ENCODE data around the gene RALGPS1.

The RALGPS1 gene

GRCh38 chr9:127221695-127222094 is 307.1 kb downstream of the RALGPS1 start:
- TF ChIP-seq, protein P1, sequence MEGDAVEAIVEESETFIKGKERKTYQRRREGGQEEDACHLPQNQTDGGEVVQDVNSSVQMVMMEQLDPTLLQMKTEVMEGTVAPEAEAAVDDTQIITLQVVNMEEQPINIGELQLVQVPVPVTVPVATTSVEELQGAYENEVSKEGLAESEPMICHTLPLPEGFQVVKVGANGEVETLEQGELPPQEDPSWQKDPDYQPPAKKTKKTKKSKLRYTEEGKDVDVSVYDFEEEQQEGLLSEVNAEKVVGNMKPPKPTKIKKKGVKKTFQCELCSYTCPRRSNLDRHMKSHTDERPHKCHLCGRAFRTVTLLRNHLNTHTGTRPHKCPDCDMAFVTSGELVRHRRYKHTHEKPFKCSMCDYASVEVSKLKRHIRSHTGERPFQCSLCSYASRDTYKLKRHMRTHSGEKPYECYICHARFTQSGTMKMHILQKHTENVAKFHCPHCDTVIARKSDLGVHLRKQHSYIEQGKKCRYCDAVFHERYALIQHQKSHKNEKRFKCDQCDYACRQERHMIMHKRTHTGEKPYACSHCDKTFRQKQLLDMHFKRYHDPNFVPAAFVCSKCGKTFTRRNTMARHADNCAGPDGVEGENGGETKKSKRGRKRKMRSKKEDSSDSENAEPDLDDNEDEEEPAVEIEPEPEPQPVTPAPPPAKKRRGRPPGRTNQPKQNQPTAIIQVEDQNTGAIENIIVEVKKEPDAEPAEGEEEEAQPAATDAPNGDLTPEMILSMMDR (conservative IDR thresholded peaks at IDR 0.05): no peak

GRCh38 chr9:127222388-127223095 is 308.0 kb downstream of the RALGPS1 start:
- TF ChIP-seq, protein P1 (conservative IDR thresholded peaks at IDR 0.05): no peak
- no peak overlapping the region for H3K27ac ChIP-seq

More at GRCh38 chr9:127221695-127222094, 307.1 kb downstream of the RALGPS1 start:
- no peak overlapping the region for H3K27ac ChIP-seq

DNA sequence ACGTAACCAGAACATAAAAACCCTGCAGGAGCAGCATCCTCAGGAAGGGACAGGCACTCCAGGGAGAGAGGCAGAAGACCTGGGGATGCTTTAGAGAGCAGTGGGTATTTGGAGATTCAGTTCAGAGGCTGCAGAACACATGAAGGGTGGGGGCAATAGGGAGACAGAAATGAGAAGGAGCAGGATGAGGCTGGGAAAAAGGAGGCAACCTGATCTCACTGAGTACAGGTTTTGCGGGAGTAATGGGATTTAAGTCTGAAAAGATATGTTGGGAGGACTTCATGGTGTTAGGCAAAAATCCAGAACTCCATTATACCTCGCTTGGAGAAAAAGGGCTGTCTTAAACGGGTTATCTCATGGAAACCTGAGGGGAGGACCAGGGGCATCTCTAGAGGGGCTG is 308.7 kb downstream of the RALGPS1 start:
- H3K27ac ChIP-seq: no peak overlapping the region
- TF ChIP-seq, protein P1 (conservative IDR thresholded peaks at IDR 0.05): no peak

- H3K27ac ChIP-seq: peak overlapping the region; percentile 75
- TF ChIP-seq, protein P1 (conservative IDR thresholded peaks at IDR 0.05): no peak
Observed at GRCh38 chr9:127223810-127224177, 309.2 kb downstream of the RALGPS1 start.

- TF ChIP-seq, protein P1 (conservative IDR thresholded peaks at IDR 0.05): peak; percentile 39
- peak overlapping the region; percentile 75 for H3K27ac ChIP-seq
Observed at GRCh38 chr9:127224178-127224882, 309.7 kb downstream of the RALGPS1 start.

DNA sequence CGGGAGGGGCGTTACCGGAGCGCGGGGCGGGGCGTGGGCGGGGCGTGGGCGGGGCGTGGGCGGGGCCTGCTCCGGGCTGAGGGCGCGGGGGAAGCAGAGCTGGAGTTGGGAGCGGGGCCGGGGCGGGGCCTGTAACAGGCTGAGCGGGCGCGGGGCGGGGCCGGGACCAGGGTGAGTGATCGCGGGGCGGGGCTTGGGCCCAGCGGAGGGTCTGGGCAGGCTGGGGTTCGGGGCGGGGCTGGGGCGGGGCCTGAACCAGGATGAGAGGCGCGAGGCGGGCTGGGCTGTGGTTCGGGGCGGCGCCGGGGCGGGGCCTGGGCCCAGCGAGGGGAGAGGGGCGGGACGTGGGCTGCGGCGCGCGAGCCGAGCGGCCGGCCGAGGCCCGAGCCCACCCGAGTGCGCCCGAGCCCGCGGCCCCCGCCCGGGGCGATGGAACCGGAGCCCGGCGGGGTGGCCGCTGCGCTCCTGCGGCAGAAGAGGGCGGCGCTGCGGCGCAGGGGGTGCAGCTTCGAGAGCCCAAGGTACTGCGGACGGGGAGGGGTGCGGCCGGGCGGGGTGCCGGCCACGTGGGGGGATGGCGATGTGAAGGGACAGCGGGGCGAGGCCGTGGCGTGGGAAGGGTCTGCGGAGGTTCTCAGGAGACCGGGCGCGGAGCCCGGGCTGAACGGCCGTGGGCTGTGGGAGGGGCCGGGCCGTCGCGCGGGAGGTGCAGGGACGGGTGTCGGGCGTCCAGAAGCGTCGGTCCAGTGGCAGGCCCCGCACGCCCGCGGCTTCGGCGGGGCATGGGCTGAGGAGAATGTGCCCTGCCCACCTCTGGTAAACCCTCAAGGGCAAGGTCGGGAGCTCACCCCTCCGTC is 310.5 kb downstream of the RALGPS1 start:
- H3K27ac ChIP-seq: peak overlapping the region; percentile 75
- TF ChIP-seq, protein P1 (conservative IDR thresholded peaks at IDR 0.05): no peak

Data from VCaP (cell line).